ENCODE measurements around the gene UNC80.

UNC80 gene

GRCh38 chr2:209901172-209901571 lies 129.5 kb downstream of the UNC80 start:
- no peak for TF ChIP-seq CTCF (IDR thresholded peaks at IDR 0.05; ENCODE audit: insufficient read depth, low read depth, low read length, missing control alignments)
- no peak overlapping the region for H3K4me3 ChIP-seq (ENCODE audit: low read depth, low read length)

GRCh38 chr2:209905691-209906090 lies 134.1 kb downstream of the UNC80 start:
- DNase-seq (ENCODE audit: low read depth): no peak
- no peak overlapping the region for H3K4me3 ChIP-seq (ENCODE audit: low read depth, low read length)
- no peak for TF ChIP-seq CTCF (IDR thresholded peaks at IDR 0.05; ENCODE audit: insufficient read depth, low read depth, low read length, missing control alignments)

More at GRCh38 chr2:209901172-209901571, 129.5 kb downstream of the UNC80 start:
- DNase-seq (ENCODE audit: low read depth): no peak

DNA sequence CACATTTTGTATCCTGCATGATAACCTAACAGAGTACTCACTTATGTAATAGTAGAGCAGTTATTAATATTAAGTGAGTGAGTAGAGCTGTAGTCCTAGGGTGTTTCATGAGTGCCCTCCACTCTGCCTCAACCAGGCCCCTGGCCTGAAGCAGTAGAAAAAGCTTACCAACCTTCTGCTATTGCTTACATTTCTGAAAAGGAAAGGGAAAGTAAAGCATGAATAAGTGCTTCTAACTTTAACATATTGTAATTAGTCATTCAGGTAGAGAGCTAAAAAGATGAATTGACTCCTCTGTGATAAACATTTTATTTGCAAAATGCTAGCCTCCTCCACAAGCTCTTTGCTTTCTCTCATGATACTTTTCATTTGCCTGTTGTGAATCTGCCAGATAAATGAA lies 136.1 kb downstream of the UNC80 start:
- TF ChIP-seq CTCF (IDR thresholded peaks at IDR 0.05; ENCODE audit: insufficient read depth, low read depth, low read length, missing control alignments): no peak
- no peak for DNase-seq (ENCODE audit: low read depth)
- no peak overlapping the region for H3K4me3 ChIP-seq (ENCODE audit: low read depth, low read length)

GRCh38 chr2:209908511-209908910 lies 136.9 kb downstream of the UNC80 start:
- no peak for DNase-seq (ENCODE audit: low read depth)
- TF ChIP-seq CTCF (IDR thresholded peaks at IDR 0.05; ENCODE audit: insufficient read depth, low read depth, low read length, missing control alignments): no peak
- no peak overlapping the region for H3K4me3 ChIP-seq (ENCODE audit: low read depth, low read length)

GRCh38 chr2:209911486-209911885 lies 139.9 kb downstream of the UNC80 start:
- DNase-seq (ENCODE audit: low read depth): no peak
- TF ChIP-seq CTCF (IDR thresholded peaks at IDR 0.05; ENCODE audit: insufficient read depth, low read depth, low read length, missing control alignments): no peak
- H3K4me3 ChIP-seq (ENCODE audit: low read depth, low read length): no peak overlapping the region

DNA sequence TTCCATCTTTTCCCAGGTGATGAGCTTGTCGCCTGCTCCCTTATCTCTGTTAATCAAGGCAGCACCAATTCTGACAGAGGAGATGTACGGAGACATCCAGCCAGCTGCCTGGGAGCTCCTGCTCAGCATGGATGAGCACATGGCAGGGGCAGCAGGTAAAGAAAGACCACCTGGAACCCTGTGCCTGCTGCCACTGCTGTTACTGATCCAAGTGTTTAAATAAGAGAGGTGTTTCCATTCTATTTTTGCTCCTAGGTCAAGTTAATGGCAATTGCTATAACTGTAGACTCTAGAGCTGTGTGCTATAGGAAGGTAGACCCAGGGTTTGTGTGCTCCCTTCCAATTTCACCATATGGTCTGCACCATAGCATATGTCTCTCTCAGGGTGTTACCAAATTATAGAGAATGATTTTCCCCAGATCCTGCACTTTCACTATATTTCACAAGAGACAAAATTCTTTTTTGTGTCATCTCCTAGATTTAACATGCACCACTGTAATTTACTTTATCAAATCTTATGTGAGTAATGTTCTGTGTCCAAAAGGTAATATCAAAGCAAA lies 142.2 kb downstream of the UNC80 start:
- H3K4me3 ChIP-seq (ENCODE audit: low read depth, low read length): no peak overlapping the region
- DNase-seq (ENCODE audit: low read depth): no peak
- no peak for TF ChIP-seq CTCF (IDR thresholded peaks at IDR 0.05; ENCODE audit: insufficient read depth, low read depth, low read length, missing control alignments)

GRCh38 chr2:209917154-209917771 lies 145.6 kb downstream of the UNC80 start:
- no peak overlapping the region for H3K4me3 ChIP-seq (ENCODE audit: low read depth, low read length)
- no peak for DNase-seq (ENCODE audit: low read depth)
- no peak for TF ChIP-seq CTCF (IDR thresholded peaks at IDR 0.05; ENCODE audit: insufficient read depth, low read depth, low read length, missing control alignments)

All from GM12865 (cell line).